Measurements from ENCODE around the gene SHOC2.

The SHOC2 gene

DNA sequence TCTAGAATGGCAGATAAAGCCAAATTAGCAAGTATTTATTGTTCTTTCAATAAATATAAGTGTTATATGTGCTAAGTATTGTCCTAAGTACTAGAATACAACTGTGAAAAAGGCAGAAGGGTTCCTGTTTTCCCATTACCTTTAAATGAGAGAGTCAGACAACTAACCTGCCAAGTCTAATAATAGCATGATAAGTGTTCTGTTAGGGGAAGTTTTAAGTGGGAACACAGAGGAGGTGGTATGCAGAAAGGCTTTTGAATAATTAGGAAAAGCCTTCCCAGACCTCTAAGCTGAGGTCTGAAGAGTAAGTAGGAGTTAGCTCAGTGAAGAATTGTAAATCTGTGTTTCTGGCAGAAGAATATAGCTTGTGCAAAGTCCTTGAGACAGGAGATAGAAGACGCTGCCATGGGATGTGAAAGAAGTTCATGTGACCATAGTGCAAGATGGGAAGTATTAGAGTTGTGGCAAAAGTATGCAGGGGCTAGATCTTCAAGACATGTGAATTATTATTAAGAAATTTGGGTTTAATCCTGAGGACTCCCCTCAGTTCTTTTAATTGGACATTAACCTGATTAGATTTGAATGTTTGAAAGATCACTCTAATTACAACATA is 12.5 kb downstream of the SHOC2 start:
- no peak for DNase-seq (ENCODE audit: low read depth)
- no peak overlapping the region for H3K4me3 ChIP-seq (ENCODE audit: low read length)
- TF ChIP-seq, protein P1, sequence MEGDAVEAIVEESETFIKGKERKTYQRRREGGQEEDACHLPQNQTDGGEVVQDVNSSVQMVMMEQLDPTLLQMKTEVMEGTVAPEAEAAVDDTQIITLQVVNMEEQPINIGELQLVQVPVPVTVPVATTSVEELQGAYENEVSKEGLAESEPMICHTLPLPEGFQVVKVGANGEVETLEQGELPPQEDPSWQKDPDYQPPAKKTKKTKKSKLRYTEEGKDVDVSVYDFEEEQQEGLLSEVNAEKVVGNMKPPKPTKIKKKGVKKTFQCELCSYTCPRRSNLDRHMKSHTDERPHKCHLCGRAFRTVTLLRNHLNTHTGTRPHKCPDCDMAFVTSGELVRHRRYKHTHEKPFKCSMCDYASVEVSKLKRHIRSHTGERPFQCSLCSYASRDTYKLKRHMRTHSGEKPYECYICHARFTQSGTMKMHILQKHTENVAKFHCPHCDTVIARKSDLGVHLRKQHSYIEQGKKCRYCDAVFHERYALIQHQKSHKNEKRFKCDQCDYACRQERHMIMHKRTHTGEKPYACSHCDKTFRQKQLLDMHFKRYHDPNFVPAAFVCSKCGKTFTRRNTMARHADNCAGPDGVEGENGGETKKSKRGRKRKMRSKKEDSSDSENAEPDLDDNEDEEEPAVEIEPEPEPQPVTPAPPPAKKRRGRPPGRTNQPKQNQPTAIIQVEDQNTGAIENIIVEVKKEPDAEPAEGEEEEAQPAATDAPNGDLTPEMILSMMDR (conservative IDR thresholded peaks at IDR 0.05; ENCODE audit: low read depth, low read length), result no peak

DNA sequence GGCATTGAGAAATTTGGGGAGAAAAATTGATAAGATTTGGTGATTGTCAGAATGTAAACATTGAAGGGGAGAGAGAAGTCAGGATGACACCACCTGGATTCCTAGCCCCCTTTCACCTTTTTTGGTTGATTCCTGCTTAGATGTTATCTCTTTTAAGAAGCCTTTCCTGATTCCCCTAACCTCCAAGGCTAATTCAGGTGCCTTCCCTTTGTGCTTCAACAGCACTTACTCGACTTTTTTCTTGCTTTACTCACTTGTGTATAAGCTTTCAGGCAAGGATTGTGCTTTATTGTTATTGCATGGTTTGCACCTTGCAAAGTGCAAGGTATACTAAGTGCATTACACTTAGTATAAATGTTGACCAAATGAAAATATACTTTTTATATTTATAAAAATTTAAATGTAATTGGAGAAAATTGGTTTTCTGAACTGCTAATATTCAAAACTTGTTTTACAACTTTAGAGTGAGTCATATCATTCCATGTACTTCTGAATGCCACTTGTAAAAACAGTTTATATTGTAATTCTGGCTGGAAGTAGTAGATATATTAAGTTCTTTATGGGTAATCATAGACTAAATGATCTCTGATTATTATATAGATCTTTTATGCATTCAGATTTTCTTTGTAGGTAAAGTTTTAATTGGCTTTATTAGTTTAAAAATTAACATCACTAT is 13.2 kb downstream of the SHOC2 start:
- no peak for DNase-seq (ENCODE audit: low read depth)
- no peak overlapping the region for H3K4me3 ChIP-seq (ENCODE audit: low read length)
- TF ChIP-seq, protein P1 (conservative IDR thresholded peaks at IDR 0.05; ENCODE audit: low read depth, low read length), result no peak

DNA sequence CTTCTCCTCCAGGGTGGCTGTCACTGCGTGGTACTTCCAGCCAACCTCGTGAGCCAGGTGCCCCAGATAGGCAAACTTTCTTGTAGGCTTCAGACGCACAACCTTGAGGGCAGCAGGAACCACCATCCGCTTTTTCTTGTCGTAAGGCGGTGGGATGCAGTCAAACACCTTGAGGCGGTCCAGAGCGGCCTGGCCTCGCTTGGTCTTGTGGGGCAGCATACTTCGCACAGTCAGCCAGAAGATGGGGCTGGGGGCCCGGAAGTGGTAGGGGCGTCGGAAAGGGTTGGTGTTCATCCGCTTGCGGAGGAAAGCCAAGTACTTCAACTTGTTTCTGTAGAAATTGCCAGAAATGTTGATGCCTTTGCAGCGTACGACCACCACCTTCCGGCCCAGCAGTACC is 17.4 kb downstream of the SHOC2 start:
- TF ChIP-seq, protein P1 (conservative IDR thresholded peaks at IDR 0.05; ENCODE audit: low read depth, low read length), result no peak
- no peak for DNase-seq (ENCODE audit: low read depth)

DNA sequence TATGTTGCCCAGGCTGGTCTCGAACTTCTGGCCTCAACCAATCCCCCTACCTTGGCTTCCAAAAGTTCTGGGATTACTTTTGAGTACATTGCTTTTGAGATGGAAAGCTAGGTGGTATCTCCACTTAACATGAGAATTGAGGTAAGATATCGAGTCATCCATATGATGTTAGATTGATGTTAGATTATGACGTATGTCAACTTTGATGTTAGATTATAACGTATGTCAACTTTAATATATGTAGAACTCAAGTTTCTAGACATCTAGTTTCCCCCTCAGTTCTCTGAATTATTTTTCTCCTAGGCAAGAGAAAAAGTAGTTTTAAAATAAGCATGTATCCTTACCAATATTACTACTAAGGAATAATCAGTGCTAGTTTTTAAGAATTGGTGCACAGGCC is 20.0 kb downstream of the SHOC2 start:
- DNase-seq (ENCODE audit: low read depth), result no peak
- TF ChIP-seq, protein P1 (conservative IDR thresholded peaks at IDR 0.05; ENCODE audit: low read depth, low read length), result no peak
- no peak overlapping the region for H3K4me3 ChIP-seq (ENCODE audit: low read length)

More for the DNA sequence above, 17.4 kb downstream of the SHOC2 start:
- H3K4me3 ChIP-seq (ENCODE audit: low read length), result no peak overlapping the region

DNA sequence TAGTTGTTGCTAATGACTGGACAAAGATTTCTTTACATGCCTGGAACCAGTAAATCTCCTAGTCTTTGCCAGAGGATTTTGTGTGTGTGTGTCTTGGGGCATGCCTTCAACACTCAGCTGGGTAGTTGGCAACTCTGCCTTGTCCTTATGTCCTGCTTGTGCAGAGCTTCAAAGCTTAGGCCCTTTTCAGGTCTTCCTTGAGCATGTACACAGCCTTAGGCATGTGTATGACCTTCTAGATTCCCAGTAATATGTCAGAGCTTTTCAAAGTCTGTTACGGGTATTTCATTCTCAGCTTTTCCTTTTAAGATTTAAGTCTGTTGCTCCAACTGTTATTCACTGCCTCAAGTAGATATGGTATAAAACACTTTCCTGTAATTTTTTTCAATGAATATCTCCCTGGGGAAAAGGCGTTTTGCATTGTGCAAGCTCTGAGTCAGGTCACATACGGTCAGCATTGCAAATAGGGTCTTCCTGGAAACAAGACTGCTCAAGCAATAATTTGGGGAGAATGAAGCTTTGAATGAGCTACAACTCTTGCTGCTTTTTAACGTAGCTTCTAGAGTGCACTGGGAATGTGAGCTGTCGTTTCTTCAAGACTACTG is 25.5 kb downstream of the SHOC2 start:
- DNase-seq (ENCODE audit: low read depth), result no peak
- TF ChIP-seq, protein P1 (conservative IDR thresholded peaks at IDR 0.05; ENCODE audit: low read depth, low read length), result no peak

DNA sequence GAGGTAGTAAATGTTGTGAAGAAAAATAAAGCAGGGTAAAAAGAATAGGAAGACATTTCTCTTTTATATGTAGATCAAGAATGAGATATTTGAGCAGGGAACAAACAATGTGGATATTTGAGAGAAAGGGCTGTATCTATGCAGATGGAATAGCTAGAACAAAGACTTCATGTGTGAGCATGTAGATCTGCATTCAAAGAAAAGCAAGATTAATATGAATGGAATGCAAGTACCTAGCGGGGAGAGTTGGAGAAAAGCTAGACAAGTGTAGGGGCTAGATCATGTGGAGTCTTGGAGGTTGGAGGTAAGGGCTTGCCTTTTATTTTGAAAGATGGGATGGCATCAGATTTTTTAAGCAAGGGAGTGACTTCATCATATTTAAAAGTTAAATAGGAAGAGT is 27.1 kb downstream of the SHOC2 start:
- H3K4me3 ChIP-seq (ENCODE audit: low read length), result no peak overlapping the region
- no peak for DNase-seq (ENCODE audit: low read depth)
- TF ChIP-seq, protein P1 (conservative IDR thresholded peaks at IDR 0.05; ENCODE audit: low read depth, low read length), result no peak

More for the DNA sequence above, 25.5 kb downstream of the SHOC2 start:
- no peak overlapping the region for H3K4me3 ChIP-seq (ENCODE audit: low read length)
